Caco-2 (cell line): Measurements from ENCODE around the gene IL22RA1. TPM values are rescaled to one million over a fixed set of nuclear protein-coding genes. Genes with fewer than 3 reads are reported as not detected.

ENCODE experiments used
- BruUV-seq: library from RNA; stranded (reverse); fragments of 400-500 nt; replicated peaks from 2 replicates; lab custom pipeline; 2021; lab: Mats Ljungman, UMichigan
- CTCF ChIA-PET: fragments of 300-600 bp; sonication (Branson Sonifier 250); formaldehyde crosslinking; loops from one replicate; lab custom pipeline; 2022; ENCODE audit warnings: antibody characterized with exemption; lab: Charles Lee
- POLR2A ChIA-PET: fragments of 300-600 bp; sonication (Branson Sonifier 250); formaldehyde crosslinking; loops from one replicate; lab custom pipeline; 2022; ENCODE audit warnings: antibody characterized with exemption; lab: Charles Lee
- DNase-seq, 2 experiments: peaks; one replicate each; pipeline versions ENCODE4 v3.0.0 to v3.0.0-alpha.2; 2020 to 2022
- H3K27me3 ChIP-seq: replicated peaks from 2 replicates; pipeline ENCODE4 v1.6.0; 2011; ENCODE audit warnings: low read length; ENCODE audit not compliant: control insufficient read depth, insufficient read depth
- H3K36me3 ChIP-seq: 2 replicates; pipeline ENCODE4 v1.5.1; 2011; ENCODE audit warnings: low read length; ENCODE audit not compliant: control insufficient read depth, insufficient read depth
- H3K4me1 ChIP-seq: fragments of 250-450 bp; sonication (Bioruptor Pico); 2 replicates; pipeline ENCODE4 v1.5.1; 2020; ENCODE audit warnings: mild to moderate bottlenecking
- H3K4me3 ChIP-seq: 2 replicates; pipeline ENCODE4 v1.5.1; 2011; ENCODE audit warnings: low read depth, mild to moderate bottlenecking, control low read depth, low read length
- H3K9me3 ChIP-seq: fragments of 250-450 bp; sonication (Bioruptor Pico); 2 replicates; pipeline ENCODE4 v1.5.1; 2020; ENCODE audit warnings: mild to moderate bottlenecking, moderate library complexity
- H3K27ac Mint-ChIP-seq: one replicate; pipeline ENCODE4 v1.8.0; 2022; ENCODE audit warnings: mixed read lengths; ENCODE audit not compliant: unreplicated experiment
- H3K27me3 Mint-ChIP-seq: one replicate; pipeline ENCODE4 v1.8.0; 2022; ENCODE audit warnings: mixed read lengths; ENCODE audit not compliant: insufficient read depth, unreplicated experiment
- H3K36me3 Mint-ChIP-seq: one replicate; pipeline ENCODE4 v1.8.0; 2022; ENCODE audit warnings: mild to moderate bottlenecking, mixed read lengths; ENCODE audit not compliant: insufficient read depth, unreplicated experiment
- H3K4me1 Mint-ChIP-seq: one replicate; pipeline ENCODE4 v1.8.0; 2022; ENCODE audit warnings: low read depth, mixed read lengths; ENCODE audit not compliant: unreplicated experiment
- H3K4me3 Mint-ChIP-seq: one replicate; pipeline ENCODE4 v1.8.0; 2022; ENCODE audit warnings: mild to moderate bottlenecking, moderate library complexity, mixed read lengths; ENCODE audit not compliant: unreplicated experiment
- H3K9me3 Mint-ChIP-seq: one replicate; pipeline ENCODE4 v1.8.0; 2022; ENCODE audit warnings: mixed read lengths; ENCODE audit not compliant: unreplicated experiment
- CTCF ChIP-seq, 2 experiments: fragments of 200-600 bp in 1 of 2; IDR thresholded peaks; 1 replicate in 1 of 2; 2 replicates in 1 of 2; pipeline versions ENCODE4 v1.5.1 to v1.8.0; 2011 to 2022; ENCODE audit warnings: antibody characterized with exemption in 1 of 2, control low read depth in 1 of 2, inconsistent platforms in 1 of 2, low read depth in 1 of 2, low read length in 1 of 2, mild to moderate bottlenecking in 1 of 2, moderate library complexity in 1 of 2; ENCODE audit not compliant: insufficient read depth in 1 of 2, severe bottlenecking in 1 of 2, unreplicated experiment in 1 of 2
- intact Hi-C: fragments of 100-400 bp; cut with micrococcal nuclease; formaldehyde crosslinking; loops from one replicate; pipeline ENCODE4 v1.10.0; 2022; ENCODE audit not compliant: unreplicated experiment
- total RNA-seq: library from RNA; stranded (reverse); gene quantifications from 2 replicates; pipeline ENCODE4 v1.2.3, GENCODE V29; 2022

IL22RA1 gene
- total RNA-seq, 1 experiment from 2014 or later: 2.5 TPM

- H3K27me3 ChIP-seq: no peaks in the 10 kb centered on the region
- intact Hi-C loops: no loop called here
- TF ChIP-seq CTCF (IDR thresholded peaks at IDR 0.05; ENCODE audit: insufficient read depth in 1 of 2, low read depth in 1 of 2, low read length in 1 of 2, severe bottlenecking in 1 of 2, unreplicated experiment in 1 of 2): no peak
- H3K4me1 ChIP-seq: peaks cover 8% of the 10 kb centered on the region; the same call in 1 of the 2 replicates
- Mint-ChIP-seq H3K27me3 (no peaks in the 10 kb centered on the region), H3K4me1 (peaks cover 7% of the 10 kb centered on the region), H3K9me3 (no peaks in the 10 kb centered on the region), H3K36me3 (peaks cover 10% of the 10 kb centered on the region), H3K27ac (no peak overlapping the region), H3K4me3 (no peak overlapping the region)
- no peaks in the 10 kb centered on the region; the same call in 1 of the 2 replicates for H3K36me3 ChIP-seq
- H3K9me3 ChIP-seq: no peaks in the 10 kb centered on the region
- no peak for DNase-seq
- CTCF ChIA-PET: no interaction called here
- POLR2A ChIA-PET: interaction anchor here (1.1 kb wide), 1 partner anchor 31 kb away, joined by 10 read pairs; no protein-coding TSS in a partner anchor
- H3K4me3 ChIP-seq: no peak overlapping the region
- no TSS peak for BruUV-seq
Observed at GRCh38 chr1:24181619-24182018, 38.7 kb upstream of the IL22RA1 start.

- no peak overlapping the region for H3K4me3 Mint-ChIP-seq
- no peak overlapping the region for H3K27ac Mint-ChIP-seq
Observed at GRCh38 chr1:24180676-24181075, 37.7 kb upstream of the IL22RA1 start.

GRCh38 chr1:24179251-24179840 is 36.4 kb upstream of the IL22RA1 start:
- ChIA-PET POLR2A (no interaction called here), CTCF (interaction anchor here (1.0 kb wide), 1 partner anchor 29 kb away, joined by 4 read pairs; no protein-coding TSS in a partner anchor)
- Histone ChIP-seq H3K9me3 (no peaks in the 10 kb centered on the region), H3K4me1 (peaks cover 10% of the 10 kb centered on the region), H3K27me3 (no peaks in the 10 kb centered on the region), H3K4me3 (no peak overlapping the region), H3K36me3 (no peaks in the 10 kb centered on the region; the same call in 1 of the 2 replicates)
- intact Hi-C loops: no loop called here
- no peak for TF ChIP-seq CTCF (IDR thresholded peaks at IDR 0.05; ENCODE audit: insufficient read depth in 1 of 2, low read depth in 1 of 2, low read length in 1 of 2, severe bottlenecking in 1 of 2, unreplicated experiment in 1 of 2)
- no TSS peak for BruUV-seq
- Mint-ChIP-seq H3K4me3 (no peak overlapping the region), H3K27me3 (no peaks in the 10 kb centered on the region), H3K36me3 (peaks cover 10% of the 10 kb centered on the region), H3K4me1 (peaks cover 14% of the 10 kb centered on the region), H3K9me3 (no peaks in the 10 kb centered on the region), H3K27ac (no peak overlapping the region)
- DNase-seq: no peak

More at GRCh38 chr1:24180676-24181075, 37.7 kb upstream of the IL22RA1 start:
- TF ChIP-seq CTCF (IDR thresholded peaks at IDR 0.05; ENCODE audit: insufficient read depth in 1 of 2, low read depth in 1 of 2, low read length in 1 of 2, severe bottlenecking in 1 of 2, unreplicated experiment in 1 of 2): no peak
- no TSS peak for BruUV-seq
- Histone ChIP-seq H3K27me3 (no peaks in the 10 kb centered on the region), H3K4me1 (peaks cover 4% of the 10 kb centered on the region; the same call in 1 of the 2 replicates), H3K4me3 (no peak overlapping the region), H3K36me3 (no peaks in the 10 kb centered on the region; the same call in 1 of the 2 replicates), H3K9me3 (no peaks in the 10 kb centered on the region)
- no peaks in the 10 kb centered on the region for H3K27me3 Mint-ChIP-seq
- intact Hi-C loops: no loop called here
- CTCF ChIA-PET: no interaction called here
- POLR2A ChIA-PET: no interaction called here
- no peaks in the 10 kb centered on the region for H3K9me3 Mint-ChIP-seq
- H3K36me3 Mint-ChIP-seq: peaks cover 10% of the 10 kb centered on the region
- peaks cover 7% of the 10 kb centered on the region for H3K4me1 Mint-ChIP-seq
- no peak for DNase-seq
